Measurements from ENCODE around the gene PLEKHG3. TPM values are rescaled to one million over a fixed set of nuclear protein-coding genes. Genes with fewer than 3 reads are reported as not detected.

The PLEKHG3 gene
- total and polyA plus RNA-seq, 10 of the 15 experiments (the other 5 are each of a cell fraction or from before 2014, with no cell fraction given): 0.03 to 0.73 (median 0.07) TPM; not detected in 5

- H3K9ac ChIP-seq (ENCODE audit: control insufficient read depth, insufficient read depth, low read length): no peak overlapping the region
- ChIA-PET POLR2A (no interaction called here), SMC1A (ENCODE audit: uncharacterized antibody, unreplicated experiment) (no interaction called here), CTCF (no interaction called here), RAD21 (ENCODE audit: unreplicated experiment) (no interaction called here)
- H3K9me3 ChIP-seq (replicated peaks; ENCODE audit: control insufficient read depth, insufficient read depth, low read length): no peaks in the 10 kb centered on the region
- H3K27me3 ChIP-seq (replicated peaks in 1 of 2; ENCODE audit: control insufficient read depth in 2 of 2, insufficient read depth in 2 of 2, low read length in 1 of 2): peaks cover 0 to 3% of the 10 kb centered on the region in 2 experiments; a peak in 3 of 4 replicates
- no peaks in the 10 kb centered on the region for H4K20me1 ChIP-seq (ENCODE audit: control insufficient read depth, insufficient read depth)
- no TSS peak for BruUV-seq (replicated peaks)
- 48% methylated on average over 4 of the region's 4 CpGs for WGBS (ENCODE audit: insufficient coverage, insufficient replicate concordance, low lambda C conversion rate, missing lambda C conversion rate)
- H3K36me3 ChIP-seq (ENCODE audit: control insufficient read depth in 2 of 2, insufficient read depth in 2 of 2, low read length in 1 of 2): no peaks in the 10 kb centered on the region
- intact Hi-C loops (cut with micrococcal nuclease; ENCODE audit: unreplicated experiment) (no loop called here), in situ Hi-C loops (cut with MboI) (no loop called here)
- TF ChIP-seq SMC3 (IDR thresholded peaks at IDR 0.05; ENCODE audit: borderline replicate concordance, low read length) (no peak), CBX3 (IDR thresholded peaks at IDR 0.05; ENCODE audit: borderline replicate concordance, low read depth) (no peak), PAX5 (IDR thresholded peaks at IDR 0.05; ENCODE audit: borderline replicate concordance, low read depth, low read length) (no peak), ZSCAN29 (IDR thresholded peaks at IDR 0.05) (no peak), RELA (IDR thresholded peaks at IDR 0.05; ENCODE audit: borderline replicate concordance, partially characterized antibody) (no peak)
- TF ChIP-seq, protein P1, sequence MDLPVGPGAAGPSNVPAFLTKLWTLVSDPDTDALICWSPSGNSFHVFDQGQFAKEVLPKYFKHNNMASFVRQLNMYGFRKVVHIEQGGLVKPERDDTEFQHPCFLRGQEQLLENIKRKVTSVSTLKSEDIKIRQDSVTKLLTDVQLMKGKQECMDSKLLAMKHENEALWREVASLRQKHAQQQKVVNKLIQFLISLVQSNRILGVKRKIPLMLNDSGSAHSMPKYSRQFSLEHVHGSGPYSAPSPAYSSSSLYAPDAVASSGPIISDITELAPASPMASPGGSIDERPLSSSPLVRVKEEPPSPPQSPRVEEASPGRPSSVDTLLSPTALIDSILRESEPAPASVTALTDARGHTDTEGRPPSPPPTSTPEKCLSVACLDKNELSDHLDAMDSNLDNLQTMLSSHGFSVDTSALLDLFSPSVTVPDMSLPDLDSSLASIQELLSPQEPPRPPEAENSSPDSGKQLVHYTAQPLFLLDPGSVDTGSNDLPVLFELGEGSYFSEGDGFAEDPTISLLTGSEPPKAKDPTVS (IDR thresholded peaks at IDR 0.05; ENCODE audit: low read depth, low read length): no peak
- TF ChIP-seq, protein P2, sequence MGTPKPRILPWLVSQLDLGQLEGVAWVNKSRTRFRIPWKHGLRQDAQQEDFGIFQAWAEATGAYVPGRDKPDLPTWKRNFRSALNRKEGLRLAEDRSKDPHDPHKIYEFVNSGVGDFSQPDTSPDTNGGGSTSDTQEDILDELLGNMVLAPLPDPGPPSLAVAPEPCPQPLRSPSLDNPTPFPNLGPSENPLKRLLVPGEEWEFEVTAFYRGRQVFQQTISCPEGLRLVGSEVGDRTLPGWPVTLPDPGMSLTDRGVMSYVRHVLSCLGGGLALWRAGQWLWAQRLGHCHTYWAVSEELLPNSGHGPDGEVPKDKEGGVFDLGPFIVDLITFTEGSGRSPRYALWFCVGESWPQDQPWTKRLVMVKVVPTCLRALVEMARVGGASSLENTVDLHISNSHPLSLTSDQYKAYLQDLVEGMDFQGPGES (IDR thresholded peaks at IDR 0.05): no peak
- no peak overlapping the region for H3K27ac ChIP-seq (ENCODE audit: control insufficient read depth, insufficient read depth)
- H3K79me2 ChIP-seq (ENCODE audit: control insufficient read depth, insufficient read depth, low read length): no peaks in the 10 kb centered on the region
- H3K4me3 ChIP-seq: no peak overlapping the region
- DNase-seq (ENCODE audit: low read depth, low spot score) (no peak), ATAC-seq (no peak), FAIRE-seq (no peak)
- H2AFZ ChIP-seq (ENCODE audit: control insufficient read depth, low read depth, low read length): no peak overlapping the region
- H3K4me1 ChIP-seq (ENCODE audit: control insufficient read depth, insufficient read depth, low read length): no peaks in the 10 kb centered on the region
- no peak overlapping the region for H3K4me2 ChIP-seq (ENCODE audit: control insufficient read depth, insufficient read depth)
Observed at GRCh38 chr14:64753999-64754398, 49.8 kb downstream of the PLEKHG3 start.
